Measurements from ENCODE around the gene MINDY3. TPM values are rescaled to one million over a fixed set of nuclear protein-coding genes. Genes with fewer than 3 reads are reported as not detected.
"Not testable (repeated sequence)": the region's sequence is repeated elsewhere in the genome, so short reads cannot be mapped to it uniquely, and the experiment has no call there.

MINDY3 gene
- total RNA-seq, 1 donor from 2014 or later, result 13.7 TPM

DNA sequence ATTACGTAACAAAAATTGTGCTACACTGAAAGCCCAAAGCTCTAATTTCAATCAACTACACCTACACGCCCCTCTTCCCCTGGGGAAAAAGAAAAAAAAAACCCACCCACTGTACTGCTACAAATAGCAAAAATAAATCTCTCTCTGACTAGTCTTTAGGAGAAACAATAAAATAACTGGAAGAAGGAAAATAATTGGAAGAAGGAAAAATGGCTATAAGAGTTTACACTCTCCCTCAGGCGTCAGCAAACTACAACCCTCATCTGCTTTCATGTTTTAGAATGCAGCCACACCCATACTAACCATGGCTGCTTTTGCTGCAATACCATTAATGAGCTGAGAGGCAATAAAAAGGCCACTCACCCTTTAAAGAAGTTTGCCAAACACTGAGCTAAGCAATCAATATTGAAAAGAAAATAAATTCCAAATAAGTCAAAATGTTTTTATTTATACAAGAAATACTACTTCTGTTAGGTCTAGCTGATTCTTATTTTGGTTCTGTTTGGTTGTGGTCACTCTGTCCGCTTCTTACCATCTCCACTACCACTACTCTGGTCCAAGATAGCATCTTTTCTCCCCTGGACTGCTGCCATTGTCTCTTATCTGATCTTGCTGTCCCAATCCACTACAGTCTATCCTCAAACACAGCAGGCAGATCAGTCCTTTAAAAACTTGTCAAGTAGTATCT lies 3.8 kb downstream of the MINDY3 start:
- TF ChIP-seq, protein P1, sequence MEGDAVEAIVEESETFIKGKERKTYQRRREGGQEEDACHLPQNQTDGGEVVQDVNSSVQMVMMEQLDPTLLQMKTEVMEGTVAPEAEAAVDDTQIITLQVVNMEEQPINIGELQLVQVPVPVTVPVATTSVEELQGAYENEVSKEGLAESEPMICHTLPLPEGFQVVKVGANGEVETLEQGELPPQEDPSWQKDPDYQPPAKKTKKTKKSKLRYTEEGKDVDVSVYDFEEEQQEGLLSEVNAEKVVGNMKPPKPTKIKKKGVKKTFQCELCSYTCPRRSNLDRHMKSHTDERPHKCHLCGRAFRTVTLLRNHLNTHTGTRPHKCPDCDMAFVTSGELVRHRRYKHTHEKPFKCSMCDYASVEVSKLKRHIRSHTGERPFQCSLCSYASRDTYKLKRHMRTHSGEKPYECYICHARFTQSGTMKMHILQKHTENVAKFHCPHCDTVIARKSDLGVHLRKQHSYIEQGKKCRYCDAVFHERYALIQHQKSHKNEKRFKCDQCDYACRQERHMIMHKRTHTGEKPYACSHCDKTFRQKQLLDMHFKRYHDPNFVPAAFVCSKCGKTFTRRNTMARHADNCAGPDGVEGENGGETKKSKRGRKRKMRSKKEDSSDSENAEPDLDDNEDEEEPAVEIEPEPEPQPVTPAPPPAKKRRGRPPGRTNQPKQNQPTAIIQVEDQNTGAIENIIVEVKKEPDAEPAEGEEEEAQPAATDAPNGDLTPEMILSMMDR (IDR thresholded peaks at IDR 0.05), result no peak
- Histone ChIP-seq H3K4me1 (peaks cover 3 to 14% of the 10 kb centered on the region in 2 donors), H3K27me3 (no peaks in the 10 kb centered on the region), H3K27ac (no peak overlapping the region), H3K36me3 (no peaks in the 10 kb centered on the region), H3K9me3 (no peaks in the 10 kb centered on the region), H3K4me3 (no peak overlapping the region)
- intact Hi-C loops (cut with DNase I), result no loop called here
- DNase-seq (ENCODE audit: low spot score in 2 of 2), result no peak

DNA sequence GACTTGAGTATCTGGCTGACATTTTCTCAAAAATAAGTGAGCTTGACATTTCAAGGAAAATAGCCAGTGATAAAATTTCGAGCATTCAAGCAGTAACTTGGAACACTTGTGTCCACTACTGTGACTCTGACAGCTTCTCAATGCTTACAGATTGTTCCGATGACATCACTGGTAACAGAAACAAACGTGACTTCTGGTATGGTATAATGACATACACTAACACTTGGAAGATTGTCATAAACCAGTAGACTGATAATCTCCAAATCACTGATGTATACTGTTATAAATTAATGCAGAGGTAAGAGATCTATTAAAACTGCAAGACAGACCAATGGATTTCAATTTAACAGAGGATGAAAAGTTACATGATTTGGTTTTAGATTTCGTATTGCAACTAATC lies 6.5 kb downstream of the MINDY3 start:
- Histone ChIP-seq H3K27me3 (no peaks in the 10 kb centered on the region), H3K36me3 (no peaks in the 10 kb centered on the region), H3K4me1 (peaks cover 0 to 12% of the 10 kb centered on the region in 2 donors), H3K4me3 (no peak overlapping the region), H3K9me3 (no peaks in the 10 kb centered on the region), H3K27ac (no peak overlapping the region)
- no peak for DNase-seq (ENCODE audit: low spot score in 2 of 2)
- intact Hi-C loops (cut with DNase I), result no loop called here
- TF ChIP-seq, protein P1 (IDR thresholded peaks at IDR 0.05), result no peak

- Histone ChIP-seq H3K4me3 (no peak overlapping the region), H3K36me3 (no peaks in the 10 kb centered on the region), H3K27ac (no peak overlapping the region), H3K27me3 (no peaks in the 10 kb centered on the region), H3K9me3 (no peaks in the 10 kb centered on the region), H3K4me1 (peaks cover 0 to 6% of the 10 kb centered on the region in 2 donors)
- intact Hi-C loops (cut with DNase I), result no loop called here
- TF ChIP-seq, protein P1 (IDR thresholded peaks at IDR 0.05), result no peak
- DNase-seq (ENCODE audit: low spot score in 2 of 2), result no peak
These were observed 8.2 kb downstream of the MINDY3 start for GRCh38 chr10:15852111-15852557.

GRCh38 chr10:15850337-15850978 lies 9.8 kb downstream of the MINDY3 start:
- H3K4me3 ChIP-seq; DNase-seq (ENCODE audit: low spot score in 2 of 2); intact Hi-C loops (cut with DNase I); H3K27ac ChIP-seq; H3K4me1 ChIP-seq; H3K9me3 ChIP-seq; H3K36me3 ChIP-seq; H3K27me3 ChIP-seq: not testable (repeated sequence)

DNA sequence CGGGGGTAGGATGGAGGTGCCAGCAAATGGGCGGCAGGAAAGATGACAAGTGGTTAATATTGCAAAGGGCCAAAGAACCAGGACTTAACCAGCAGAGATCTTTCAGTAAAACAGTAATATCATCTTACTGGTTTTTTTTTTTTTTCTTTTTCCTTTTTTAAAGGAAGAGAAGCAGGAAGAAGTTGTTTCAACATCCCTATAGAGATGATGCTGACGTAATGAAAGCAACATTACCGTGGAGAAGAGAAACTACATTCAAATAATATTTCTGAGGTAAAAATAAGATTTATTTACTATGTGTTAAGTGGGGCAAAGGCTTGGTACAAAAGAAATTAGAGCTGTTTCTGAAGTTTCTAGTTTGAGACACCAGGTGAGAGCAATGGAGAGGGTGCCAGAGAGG lies 11.0 kb downstream of the MINDY3 start:
- Histone ChIP-seq H3K27me3 (no peaks in the 10 kb centered on the region), H3K4me3 (no peak overlapping the region), H3K4me1 (no peaks in the 10 kb centered on the region), H3K27ac (no peak overlapping the region), H3K36me3 (no peaks in the 10 kb centered on the region), H3K9me3 (no peaks in the 10 kb centered on the region)
- TF ChIP-seq, protein P1 (IDR thresholded peaks at IDR 0.05), result no peak
- DNase-seq (ENCODE audit: low spot score in 2 of 2), result no peak
- intact Hi-C loops (cut with DNase I), result no loop called here

- Histone ChIP-seq H3K27ac (no peak overlapping the region), H3K27me3 (no peaks in the 10 kb centered on the region), H3K36me3 (no peaks in the 10 kb centered on the region), H3K4me3 (no peak overlapping the region), H3K4me1 (no peaks in the 10 kb centered on the region), H3K9me3 (no peaks in the 10 kb centered on the region)
- TF ChIP-seq, protein P1 (IDR thresholded peaks at IDR 0.05), result no peak
- intact Hi-C loops (cut with DNase I), result no loop called here
- DNase-seq (ENCODE audit: low spot score in 2 of 2), result no peak
These were observed 12.8 kb downstream of the MINDY3 start for GRCh38 chr10:15847481-15847880.

Measured in ascending aorta (tissue), 2 donors.